ENCODE data around the gene DCTN3. TPM values are rescaled to one million over a fixed set of nuclear protein-coding genes. Genes with fewer than 3 reads are reported as not detected.

Gene DCTN3
- total RNA-seq, 2 donors from 2014 or later: 36.1 to 39.9 TPM

- TF ChIP-seq POLR2A (IDR thresholded peaks at IDR 0.05) (no peak), CTCF (IDR thresholded peaks at IDR 0.05) (no peak)
These were observed 47.7 kb downstream of the DCTN3 start for GRCh38 chr9:34572628-34573027.

GRCh38 chr9:34572092-34572491 lies 48.2 kb downstream of the DCTN3 start:
- intact Hi-C loops (cut with DNase I): no loop called here
- H3K36me3 ChIP-seq (replicated peaks in 1 of 2; ENCODE audit: insufficient read depth in 1 of 2, low read depth in 2 of 2): no peaks in the 10 kb centered on the region
- H3K4me3 ChIP-seq: no peak overlapping the region
- DNase-seq (no peak), ATAC-seq (no peak)
- peaks cover 0 to 2% of the 10 kb centered on the region in 2 donors for H3K27me3 ChIP-seq
- no peak overlapping the region for H3K27ac ChIP-seq
- TF ChIP-seq CTCF (IDR thresholded peaks at IDR 0.05) (no peak), POLR2A (IDR thresholded peaks at IDR 0.05) (no peak)
- H3K4me1 ChIP-seq: no peaks in the 10 kb centered on the region
- no peaks in the 10 kb centered on the region for H3K9me3 ChIP-seq

More at GRCh38 chr9:34572628-34573027, 47.7 kb downstream of the DCTN3 start:
- WGBS, 2 donors: 62 to 66% methylated on average over 5 to 6 of the region's 6 CpGs
- Histone ChIP-seq H3K27ac (no peak overlapping the region), H3K36me3 (replicated peaks in 1 of 2; ENCODE audit: insufficient read depth in 1 of 2, low read depth in 2 of 2) (no peaks in the 10 kb centered on the region), H3K4me1 (no peaks in the 10 kb centered on the region), H3K4me3 (no peak overlapping the region), H3K27me3 (peaks cover 0 to 7% of the 10 kb centered on the region in 2 donors), H3K9me3 (no peaks in the 10 kb centered on the region)
- ATAC-seq (no peak), DNase-seq (no peak)
- intact Hi-C loops (cut with DNase I): no loop called here

- WGBS, 2 donors: 55 to 60% methylated on average over 8 to 12 of the region's 12 CpGs
- H3K36me3 ChIP-seq (replicated peaks in 1 of 2; ENCODE audit: insufficient read depth in 1 of 2, low read depth in 2 of 2): no peaks in the 10 kb centered on the region
- H3K4me3 ChIP-seq: no peak overlapping the region
- intact Hi-C loops (cut with DNase I): no loop called here
- ATAC-seq (no peak), DNase-seq (no peak)
- no peaks in the 10 kb centered on the region for H3K27me3 ChIP-seq
- TF ChIP-seq CTCF (IDR thresholded peaks at IDR 0.05) (no peak), POLR2A (IDR thresholded peaks at IDR 0.05) (no peak)
- no peaks in the 10 kb centered on the region for H3K4me1 ChIP-seq
- H3K9me3 ChIP-seq: no peaks in the 10 kb centered on the region
- H3K27ac ChIP-seq: no peak overlapping the region
These were observed 48.8 kb downstream of the DCTN3 start for GRCh38 chr9:34571481-34571810.

GRCh38 chr9:34570809-34571480 lies 49.4 kb downstream of the DCTN3 start:
- intact Hi-C loops (cut with DNase I): no loop called here
- Histone ChIP-seq H3K27ac (no peak overlapping the region), H3K36me3 (replicated peaks in 1 of 2; ENCODE audit: insufficient read depth in 1 of 2, low read depth in 2 of 2) (no peaks in the 10 kb centered on the region)

More at GRCh38 chr9:34570809-34571480, 49.4 kb downstream of the DCTN3 start:
- H3K4me1 ChIP-seq: no peaks in the 10 kb centered on the region
- TF ChIP-seq CTCF (IDR thresholded peaks at IDR 0.05): no peak
- no peak for TF ChIP-seq POLR2A (IDR thresholded peaks at IDR 0.05)
- DNase-seq (no peak), ATAC-seq (no peak)
- no peak overlapping the region for H3K4me3 ChIP-seq
- no peaks in the 10 kb centered on the region for H3K9me3 ChIP-seq
- WGBS, 2 donors: 73 to 78% methylated on average over 6 to 7 of the region's 7 CpGs
- H3K27me3 ChIP-seq: no peaks in the 10 kb centered on the region

Measured in body of pancreas (tissue), 4 donors.